GM15510 (cell line): Measurements from ENCODE around the gene MRPL21.

ENCODE experiments used
- POLR2A ChIP-seq: IDR thresholded peaks from 3 replicates; pipeline ENCODE4 v1.6.1; 2011; ENCODE audit warnings: borderline replicate concordance; ENCODE audit not compliant: insufficient read length; ENCODE audit errors: extremely low read depth

The MRPL21 gene

GRCh38 chr11:68938816-68939582 lies 35.4 kb upstream of the MRPL21 start:
- no peak for TF ChIP-seq POLR2A

GRCh38 chr11:68938088-68938487 lies 34.5 kb upstream of the MRPL21 start:
- no peak for TF ChIP-seq POLR2A

- no peak for TF ChIP-seq POLR2A
Measured at GRCh38 chr11:68936676-68937620, 33.3 kb upstream of the MRPL21 start.

DNA sequence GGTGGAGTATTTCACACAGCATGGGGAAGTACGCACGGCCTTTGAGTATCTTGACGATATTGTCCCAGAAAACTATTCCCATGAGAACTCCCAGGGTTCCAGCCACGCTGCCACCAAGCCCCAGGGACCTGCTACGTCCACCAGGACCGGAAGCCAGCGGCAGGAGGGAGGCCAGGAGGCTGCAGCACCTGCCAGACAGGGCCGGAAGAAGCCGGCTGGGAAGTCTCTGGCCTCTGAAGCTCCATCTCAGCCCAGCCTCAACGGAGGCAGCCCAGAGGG lies 32.7 kb upstream of the MRPL21 start:
- TF ChIP-seq POLR2A: no peak

DNA sequence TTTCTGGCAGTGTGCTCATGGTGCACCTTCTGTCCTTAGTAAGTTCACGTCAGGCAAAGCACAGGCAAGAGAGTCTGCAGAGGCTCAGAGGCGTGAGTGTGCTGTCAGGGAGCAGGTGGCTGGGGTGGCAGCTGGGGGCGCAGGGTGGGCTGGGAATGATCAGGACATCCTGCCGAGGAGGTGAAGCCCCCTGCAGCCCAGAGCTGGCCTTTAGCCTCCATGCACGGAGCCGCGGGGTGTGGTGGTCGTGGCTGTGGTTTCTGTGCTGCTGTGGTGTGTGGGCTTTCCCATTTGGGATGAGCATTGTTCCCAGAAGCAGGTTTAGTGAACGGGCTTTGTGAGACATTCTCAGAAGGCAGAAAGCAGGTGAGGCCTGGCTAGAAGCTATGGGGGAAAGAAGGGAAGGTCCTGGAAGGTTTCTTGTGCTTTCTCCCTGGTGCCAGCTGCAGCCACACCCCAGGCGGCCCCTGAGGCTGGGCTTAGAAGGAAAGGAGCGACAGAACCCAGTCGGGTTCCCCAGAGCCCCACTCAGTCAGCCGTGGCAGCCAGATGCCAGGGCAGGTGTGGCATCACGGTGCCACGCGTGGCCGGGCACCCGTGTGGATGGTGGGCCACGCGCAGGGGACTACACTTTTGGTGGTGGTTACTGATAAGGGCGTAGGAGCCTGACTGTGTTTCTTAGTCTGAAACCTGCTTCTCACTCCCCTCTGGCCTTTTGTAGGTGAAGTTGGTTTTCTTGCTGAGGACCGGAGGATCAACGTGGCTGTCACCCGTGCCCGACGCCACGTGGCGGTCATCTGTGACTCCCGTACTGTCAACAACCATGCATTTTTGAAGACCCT lies 32.1 kb upstream of the MRPL21 start:
- TF ChIP-seq POLR2A: no peak

DNA sequence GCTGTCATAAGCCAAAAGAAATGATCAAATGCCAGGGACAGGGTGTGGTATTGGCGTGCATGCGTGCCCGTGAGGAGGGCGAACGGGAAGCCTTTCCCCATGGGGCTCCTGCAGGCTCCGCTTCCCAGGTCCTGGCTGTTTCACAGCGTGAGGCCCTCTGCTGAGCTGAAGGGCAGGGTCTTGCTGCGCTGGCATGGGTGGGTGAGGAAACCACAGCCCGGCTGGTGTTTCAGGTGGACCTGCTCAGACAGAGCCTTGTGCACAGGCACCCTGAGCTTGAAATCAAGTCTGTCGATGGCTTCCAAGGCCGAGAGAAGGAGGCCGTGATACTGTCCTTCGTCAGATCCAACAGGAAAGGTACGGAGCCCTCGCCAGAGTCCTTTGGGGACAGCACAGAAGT lies 31.4 kb upstream of the MRPL21 start:
- TF ChIP-seq POLR2A: no peak

DNA sequence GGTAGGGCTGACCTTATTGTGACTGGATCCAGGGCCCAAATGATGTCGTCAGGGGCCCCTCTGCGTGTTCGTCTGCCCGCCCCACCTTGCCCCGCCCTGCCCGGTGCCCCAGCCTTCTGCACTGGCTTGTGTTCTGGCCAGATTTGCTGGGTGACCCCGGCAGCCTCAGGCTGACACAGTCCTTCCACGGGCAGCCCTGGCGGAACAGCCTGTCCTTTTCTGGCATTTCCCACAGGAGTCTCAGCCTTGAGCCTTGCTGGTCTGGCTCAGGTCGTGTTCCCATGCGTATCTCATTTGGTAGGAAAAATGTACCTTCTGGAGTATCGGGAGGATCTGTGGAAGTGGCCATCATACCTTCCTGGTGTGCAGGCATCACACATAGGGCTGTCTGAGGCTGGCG lies 31.0 kb upstream of the MRPL21 start:
- TF ChIP-seq POLR2A: no peak

- TF ChIP-seq POLR2A: no peak
Measured at GRCh38 chr11:68934321-68934645, 30.7 kb upstream of the MRPL21 start.

DNA sequence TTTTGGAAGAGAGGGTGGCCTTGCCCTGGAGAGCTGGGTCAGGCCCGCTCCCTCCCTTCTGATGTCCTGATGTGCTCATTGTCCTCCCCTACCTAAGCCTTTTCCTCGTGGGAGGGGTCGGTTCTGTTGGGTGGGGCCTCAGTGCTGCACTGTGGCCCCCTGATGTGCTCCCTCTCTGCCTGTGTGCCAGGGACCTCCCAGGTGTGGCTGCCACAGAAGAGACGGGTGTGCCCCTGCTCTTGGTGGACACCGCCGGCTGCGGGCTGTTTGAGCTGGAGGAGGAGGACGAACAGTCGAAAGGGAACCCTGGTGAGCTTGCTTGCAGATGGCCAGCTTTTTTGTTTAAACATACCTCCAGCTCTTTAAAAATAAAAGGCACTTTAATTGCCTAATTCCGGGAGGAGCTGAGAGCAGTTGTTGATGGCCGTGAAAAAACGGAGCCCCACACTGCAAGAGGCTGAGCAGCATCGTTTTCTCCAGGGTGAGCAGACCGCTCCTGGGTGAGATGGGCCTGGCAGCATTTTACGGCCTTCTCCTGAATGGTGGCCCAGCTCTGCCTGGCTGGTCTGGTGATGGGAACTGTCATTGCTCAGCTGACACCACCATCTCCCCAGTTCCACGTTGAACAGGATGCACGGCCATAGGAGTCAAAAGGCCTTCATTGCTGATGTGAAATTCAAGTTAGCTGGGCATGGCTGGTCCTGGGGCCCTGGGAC lies 30.1 kb upstream of the MRPL21 start:
- TF ChIP-seq POLR2A: no peak

DNA sequence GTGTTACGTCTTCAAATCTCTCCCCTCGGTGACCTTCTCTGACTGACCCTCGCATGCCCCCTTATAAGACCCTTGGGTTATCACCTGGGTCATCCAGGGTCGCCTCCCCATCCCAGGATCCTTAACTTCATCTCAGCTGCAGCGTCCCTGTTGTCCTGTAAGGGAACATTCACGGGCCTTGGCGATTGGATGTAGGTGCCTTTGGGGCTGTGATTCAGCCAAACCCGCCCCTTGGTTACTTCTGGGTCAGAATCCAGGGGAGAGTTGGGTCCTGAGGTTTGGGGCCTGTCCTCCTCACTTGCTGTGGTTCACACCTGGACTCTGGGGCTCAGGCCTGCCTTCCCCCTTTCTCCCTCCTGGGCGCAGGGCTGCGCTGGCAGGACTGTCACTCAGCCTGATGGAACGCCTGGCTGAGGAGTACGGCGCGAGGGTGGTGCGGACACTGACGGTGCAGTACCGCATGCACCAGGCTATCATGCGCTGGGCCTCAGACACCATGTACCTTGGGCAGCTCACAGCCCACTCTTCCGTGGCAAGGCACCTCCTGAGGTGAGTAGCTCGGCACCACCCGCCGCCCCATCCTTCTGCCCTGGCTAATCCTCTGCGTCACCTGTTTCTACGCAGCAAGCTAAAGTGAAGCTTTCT lies 29.4 kb upstream of the MRPL21 start:
- no peak for TF ChIP-seq POLR2A

GRCh38 chr11:68932358-68932757 lies 28.7 kb upstream of the MRPL21 start:
- TF ChIP-seq POLR2A: no peak

GRCh38 chr11:68931911-68932310 lies 28.3 kb upstream of the MRPL21 start:
- no peak for TF ChIP-seq POLR2A

GRCh38 chr11:68930991-68931855 lies 27.6 kb upstream of the MRPL21 start:
- TF ChIP-seq POLR2A: no peak
